NCI-H510A (cell line): ENCODE data around the gene SLC39A9.
"Not testable (repeated sequence)": the region's sequence is repeated elsewhere in the genome, so short reads cannot be mapped to it uniquely, and the experiment has no call there.

Source experiments
- DNase-seq: peaks from one replicate; lab custom pipeline; 2025; lab: John Stamatoyannopoulos, UW

Gene SLC39A9

GRCh38 chr14:69370061-69370460 lies 28.4 kb upstream of the SLC39A9 start:
- no peak for DNase-seq

- no peak for DNase-seq
These were observed 26.3 kb upstream of the SLC39A9 start for GRCh38 chr14:69372146-69372545.

DNA sequence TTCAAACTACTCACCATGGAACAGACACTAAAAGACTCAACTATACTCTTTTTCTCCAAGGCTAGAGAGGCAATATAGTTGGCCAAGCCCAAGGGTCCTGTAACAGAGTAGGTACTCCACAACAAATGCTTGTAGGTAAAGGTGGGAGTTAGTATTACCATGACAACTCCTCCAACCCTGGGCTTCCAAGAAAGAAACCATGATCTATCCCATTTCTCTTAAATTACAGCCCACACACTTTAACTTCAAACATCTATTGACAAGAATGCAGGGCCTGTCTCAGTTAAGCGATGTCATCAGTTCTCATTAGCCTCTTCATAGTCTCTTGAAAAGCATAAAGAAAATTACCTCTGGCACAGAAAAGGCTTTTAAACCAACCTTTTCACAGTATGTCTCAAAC lies 25.4 kb upstream of the SLC39A9 start:
- DNase-seq: no peak

GRCh38 chr14:69374235-69374634 lies 24.3 kb upstream of the SLC39A9 start:
- no peak for DNase-seq

- no peak for DNase-seq
These were observed 23.3 kb upstream of the SLC39A9 start for GRCh38 chr14:69375182-69375581.

DNA sequence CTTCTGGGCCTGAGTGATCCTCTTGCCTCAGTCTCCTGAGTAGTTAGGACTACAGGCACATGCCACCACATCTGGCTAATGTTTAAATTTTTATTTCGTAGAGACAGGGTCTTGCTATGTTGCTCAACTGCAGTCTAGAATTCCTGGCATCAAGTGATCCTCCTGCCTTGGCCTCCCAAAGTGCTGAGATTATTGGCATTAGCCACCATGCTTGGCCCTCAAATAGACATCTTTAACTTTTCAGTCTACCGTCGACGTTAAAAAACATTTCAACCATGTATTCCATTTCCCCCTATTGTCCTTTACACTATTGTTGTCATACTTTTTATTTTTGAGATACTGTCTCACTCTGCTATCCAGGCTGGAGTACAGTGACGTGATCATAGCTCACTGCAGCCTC lies 22.8 kb upstream of the SLC39A9 start:
- no peak for DNase-seq

GRCh38 chr14:69376439-69376838 lies 22.1 kb upstream of the SLC39A9 start:
- no peak for DNase-seq

DNA sequence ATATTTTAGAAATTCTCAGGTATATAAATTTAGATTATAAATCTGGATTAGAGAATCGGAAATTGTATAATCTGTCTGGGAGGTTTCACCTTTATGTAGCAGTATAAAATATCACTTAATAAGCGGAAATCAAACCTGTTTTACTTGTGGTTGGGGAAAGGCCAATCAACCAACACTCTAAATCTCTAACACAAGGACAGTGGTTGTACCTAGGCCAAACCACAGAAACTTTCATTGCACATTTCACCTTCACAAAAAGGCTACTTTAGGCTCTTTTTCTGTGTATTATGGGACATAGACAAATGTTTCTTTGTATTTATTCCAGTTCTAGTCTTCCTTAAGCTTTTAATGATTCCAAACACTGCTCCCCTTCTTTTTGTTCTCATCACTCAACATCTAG lies 20.2 kb upstream of the SLC39A9 start:
- no peak for DNase-seq

DNA sequence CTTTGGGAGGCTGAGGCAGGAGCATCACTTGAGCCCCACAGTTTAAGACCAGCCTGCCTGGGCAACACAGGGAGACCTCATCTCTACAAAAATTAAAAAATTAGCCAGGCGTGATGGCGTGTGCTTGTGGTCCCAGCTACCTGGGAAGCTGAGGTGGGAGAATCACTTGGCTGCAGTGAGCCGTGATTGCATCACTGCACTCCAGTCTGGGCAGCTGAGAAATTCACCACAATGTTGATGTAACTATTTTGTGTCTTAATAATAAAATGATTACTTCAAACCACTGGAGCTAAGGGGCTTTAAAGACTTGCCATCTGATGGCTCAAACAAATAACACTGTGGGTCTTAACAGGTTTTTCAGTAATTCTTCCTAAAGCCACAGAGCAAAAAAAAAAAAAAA lies 11.2 kb upstream of the SLC39A9 start:
- DNase-seq: no peak

GRCh38 chr14:69391400-69391799 lies 7.1 kb upstream of the SLC39A9 start:
- DNase-seq: not testable (repeated sequence)

DNA sequence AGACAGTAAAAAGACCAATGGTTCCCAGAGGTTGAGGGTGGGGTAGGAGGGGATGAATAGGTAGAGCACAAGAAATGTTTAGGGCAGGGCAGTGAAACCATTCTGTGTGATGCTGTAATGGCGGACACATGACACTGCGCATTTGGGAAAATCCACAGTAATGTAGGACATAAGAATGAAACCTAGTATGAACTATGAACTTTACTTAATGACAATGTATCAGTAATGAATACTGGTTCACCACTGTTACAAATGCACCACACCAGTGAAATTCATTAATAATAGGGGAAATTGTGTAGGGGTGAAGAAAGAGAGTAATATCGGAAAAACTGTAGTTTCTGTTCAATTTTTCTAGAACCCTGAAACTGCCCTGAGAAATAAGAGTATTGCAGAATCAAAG lies 6.0 kb upstream of the SLC39A9 start:
- DNase-seq: no peak

DNA sequence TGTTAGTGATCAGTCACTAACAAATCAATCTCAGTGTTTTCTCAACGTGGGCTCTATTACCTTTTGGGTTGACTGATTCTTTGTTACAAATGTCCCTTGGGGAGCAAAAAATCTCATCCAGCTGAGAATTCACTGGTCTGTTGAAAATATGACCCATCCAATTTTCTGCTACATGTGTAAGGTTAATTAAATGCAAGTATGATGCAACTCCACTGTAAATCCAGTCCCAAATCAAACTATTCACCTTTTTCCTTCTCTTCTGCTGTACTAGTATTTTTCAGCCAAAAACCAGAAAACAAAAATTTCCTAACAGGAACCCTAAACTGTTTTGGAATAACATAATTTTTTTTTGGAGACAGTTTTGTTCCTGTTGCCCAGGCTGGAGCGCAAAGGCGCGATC lies 2.6 kb upstream of the SLC39A9 start:
- DNase-seq: no peak

DNA sequence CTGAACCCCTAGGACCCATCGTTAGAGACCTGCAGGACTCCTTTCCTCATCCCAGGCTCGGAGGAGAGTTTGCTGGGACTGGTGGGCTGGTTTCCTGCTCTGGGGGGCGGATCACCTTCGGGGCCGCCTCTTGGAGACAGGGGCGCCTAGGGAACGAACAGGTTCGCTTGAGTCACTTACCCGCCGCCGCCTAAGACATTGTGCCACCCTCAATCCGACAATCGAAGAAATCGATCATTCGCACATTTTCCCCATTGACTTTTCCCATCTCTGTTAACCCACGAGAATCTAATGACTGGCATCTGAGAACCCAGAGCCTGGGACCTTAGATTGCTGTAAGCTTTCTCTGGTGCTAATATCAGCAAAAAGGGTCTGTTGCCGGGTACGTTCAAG lies 322 bp downstream of the SLC39A9 start:
- no peak for DNase-seq

DNA sequence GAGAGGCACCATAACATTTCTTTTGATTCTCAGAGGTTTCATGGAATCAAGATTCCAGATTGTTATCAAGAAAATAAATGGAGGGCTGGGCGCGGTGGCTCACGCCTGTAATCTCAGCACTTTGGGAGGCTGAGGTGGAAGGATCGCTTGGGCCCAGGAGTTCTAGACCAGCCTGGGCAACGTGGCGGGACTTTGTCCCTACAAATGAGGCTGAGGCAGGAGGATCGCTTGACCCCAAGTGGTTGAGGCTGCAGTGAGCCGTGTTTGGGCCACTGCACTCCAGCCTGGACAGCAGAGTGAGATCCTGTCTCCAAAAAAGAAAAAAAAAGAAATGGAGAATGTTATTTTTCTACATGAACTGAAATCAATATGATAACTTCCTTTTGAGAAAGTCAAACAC lies 1.3 kb downstream of the SLC39A9 start:
- DNase-seq: no peak

GRCh38 chr14:69400154-69400553 lies 1.7 kb downstream of the SLC39A9 start:
- DNase-seq: no peak

- DNase-seq: no peak
These were observed 3.3 kb downstream of the SLC39A9 start for GRCh38 chr14:69401841-69402240.

GRCh38 chr14:69404478-69404877 lies 6.0 kb downstream of the SLC39A9 start:
- no peak for DNase-seq

DNA sequence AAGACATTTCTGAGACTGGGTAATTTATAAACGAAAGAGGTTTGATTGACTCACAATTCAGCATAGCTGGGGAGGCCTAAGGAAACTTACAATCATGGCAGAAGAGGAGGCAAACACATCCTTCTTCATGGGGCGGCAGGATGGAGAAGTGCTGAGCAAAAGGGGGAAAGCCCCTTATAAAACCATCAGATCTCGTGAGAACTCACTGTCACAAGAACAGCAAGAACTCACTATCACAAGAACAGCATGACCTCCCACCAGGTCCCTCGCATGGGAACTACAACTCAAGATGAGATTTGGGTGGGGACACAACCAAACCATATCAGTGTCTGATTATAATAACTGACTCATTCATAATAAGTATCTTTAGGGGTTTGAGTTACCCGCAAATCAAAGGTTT lies 6.4 kb downstream of the SLC39A9 start:
- no peak for DNase-seq

DNA sequence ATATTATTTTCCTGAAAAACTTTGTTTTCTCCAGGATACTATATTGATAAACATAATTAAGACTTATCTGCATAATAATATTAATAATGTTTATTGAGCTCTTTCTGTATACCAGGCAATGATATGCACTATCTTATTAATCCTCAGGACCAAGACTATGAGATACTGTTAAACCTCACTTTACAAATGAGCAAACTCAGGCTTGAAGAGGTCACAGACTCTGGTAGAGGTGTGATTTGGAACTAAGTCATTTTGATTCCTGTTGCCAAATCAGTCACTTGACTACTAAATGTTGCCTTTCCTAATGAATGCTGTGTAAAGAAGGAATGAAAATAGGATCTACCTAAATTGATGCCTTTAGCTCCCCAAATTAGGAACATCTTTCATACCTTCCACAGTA lies 7.3 kb downstream of the SLC39A9 start:
- DNase-seq: no peak

DNA sequence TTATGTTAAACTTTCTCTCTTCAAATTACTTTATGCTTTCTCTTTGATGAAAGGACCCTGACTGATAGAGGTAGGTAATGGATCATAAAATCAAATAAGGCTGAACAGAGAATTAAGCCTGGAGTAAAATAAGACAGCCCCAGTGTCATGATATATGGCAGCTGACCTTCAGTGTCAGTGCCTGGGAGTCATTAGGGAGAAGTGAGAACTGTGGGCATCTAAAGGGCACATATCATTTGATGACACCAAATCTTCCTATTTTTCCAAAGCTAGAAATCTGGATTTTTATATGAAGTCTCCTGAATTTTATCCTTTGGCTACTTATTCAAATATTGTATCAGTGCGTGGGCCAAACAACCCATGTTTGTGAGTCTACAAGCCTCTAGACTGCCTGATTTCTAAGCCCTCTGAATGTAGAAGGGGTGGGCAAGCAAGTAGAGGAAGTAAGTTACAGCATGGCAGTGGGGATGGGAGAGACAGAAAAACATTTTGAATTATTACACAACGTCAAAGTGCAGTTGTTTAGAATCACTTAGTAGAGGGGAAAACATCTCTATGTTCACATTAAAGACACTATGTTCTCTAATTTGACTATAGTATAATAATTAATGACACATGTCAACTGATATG lies 10.0 kb downstream of the SLC39A9 start:
- DNase-seq: no peak

- no peak for DNase-seq
These were observed 15.0 kb downstream of the SLC39A9 start for GRCh38 chr14:69413483-69413882.

- DNase-seq: not testable (repeated sequence)
These were observed 17.6 kb downstream of the SLC39A9 start for GRCh38 chr14:69416087-69416486.

DNA sequence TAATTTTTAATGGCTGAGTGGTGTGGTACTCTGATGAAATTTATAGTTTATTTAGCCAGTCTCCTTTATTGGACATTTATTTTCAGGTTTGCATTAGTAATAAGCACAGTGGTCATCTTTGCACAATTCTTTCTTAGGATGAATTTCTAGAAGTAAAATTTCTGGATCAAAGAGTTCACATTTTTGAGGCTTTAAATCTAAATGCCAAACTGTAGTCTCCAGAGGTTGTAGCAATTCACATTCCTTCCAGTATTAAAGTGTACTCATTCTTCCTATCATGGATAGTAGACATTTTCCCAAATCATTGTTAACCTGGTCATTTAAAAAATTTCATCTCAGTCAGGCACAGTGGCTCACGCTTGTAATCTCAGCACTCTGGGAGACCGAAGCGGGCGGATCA lies 24.8 kb downstream of the SLC39A9 start:
- DNase-seq: no peak

GRCh38 chr14:69424149-69424923 lies 25.8 kb downstream of the SLC39A9 start:
- no peak for DNase-seq
